ENCODE measurements around the gene SHLD1.

Gene SHLD1

GRCh38 chr20:5899444-5899843, 149.2 kb downstream of the SHLD1 start:
- no peak for DNase-seq
- Histone ChIP-seq H3K27me3 (replicated peaks; ENCODE audit: control insufficient read depth, insufficient read depth, low read length, poor library complexity, severe bottlenecking) (no peaks in the 10 kb centered on the region), H3K4me3 (ENCODE audit: insufficient read depth, low read depth, low read length, poor library complexity, severe bottlenecking) (no peak overlapping the region), H3K27ac (ENCODE audit: insufficient read depth, low read length, poor library complexity, severe bottlenecking) (no peak overlapping the region), H3K9me3 (ENCODE audit: control insufficient read depth, low read length) (no peaks in the 10 kb centered on the region), H3K36me3 (ENCODE audit: control insufficient read depth, insufficient read depth, low read length) (no peaks in the 10 kb centered on the region), H3K4me1 (ENCODE audit: control insufficient read depth, insufficient read depth, low read length, poor library complexity, severe bottlenecking) (no peaks in the 10 kb centered on the region)

DNA sequence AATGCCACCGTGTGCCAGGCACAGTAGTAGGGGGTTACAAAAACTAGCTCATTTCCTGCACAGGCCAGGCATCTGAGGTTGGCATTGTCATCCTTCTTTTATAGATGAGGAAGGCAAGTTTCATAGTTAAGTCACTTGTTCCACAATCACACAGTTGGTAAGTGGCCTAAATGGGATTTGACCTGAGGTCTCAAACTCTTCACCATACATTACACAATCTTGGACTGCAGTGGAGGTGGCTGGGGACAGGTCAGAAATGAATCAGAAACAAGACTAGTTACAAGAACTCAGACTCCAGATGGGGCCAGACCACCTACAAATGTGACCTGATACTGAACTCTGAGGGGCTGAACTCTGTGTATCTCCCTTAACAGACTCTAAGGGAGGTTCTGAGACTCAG, 150.7 kb downstream of the SHLD1 start:
- H3K36me3 ChIP-seq (ENCODE audit: control insufficient read depth, insufficient read depth, low read length) = no peaks in the 10 kb centered on the region
- H3K4me3 ChIP-seq (ENCODE audit: insufficient read depth, low read depth, low read length, poor library complexity, severe bottlenecking) = no peak overlapping the region
- no peaks in the 10 kb centered on the region for H3K27me3 ChIP-seq (replicated peaks; ENCODE audit: control insufficient read depth, insufficient read depth, low read length, poor library complexity, severe bottlenecking)
- no peaks in the 10 kb centered on the region for H3K9me3 ChIP-seq (ENCODE audit: control insufficient read depth, low read length)
- DNase-seq = no peak
- H3K4me1 ChIP-seq (ENCODE audit: control insufficient read depth, insufficient read depth, low read length, poor library complexity, severe bottlenecking) = no peaks in the 10 kb centered on the region
- no peak overlapping the region for H3K27ac ChIP-seq (ENCODE audit: insufficient read depth, low read length, poor library complexity, severe bottlenecking)

GRCh38 chr20:5908981-5909380, 158.8 kb downstream of the SHLD1 start:
- no peaks in the 10 kb centered on the region for H3K9me3 ChIP-seq (ENCODE audit: control insufficient read depth, low read length)
- H3K27ac ChIP-seq (ENCODE audit: insufficient read depth, low read length, poor library complexity, severe bottlenecking) = no peak overlapping the region
- no peak for DNase-seq
- H3K27me3 ChIP-seq (replicated peaks; ENCODE audit: control insufficient read depth, insufficient read depth, low read length, poor library complexity, severe bottlenecking) = no peaks in the 10 kb centered on the region
- no peak overlapping the region for H3K4me3 ChIP-seq (ENCODE audit: insufficient read depth, low read depth, low read length, poor library complexity, severe bottlenecking)
- H3K36me3 ChIP-seq (ENCODE audit: control insufficient read depth, insufficient read depth, low read length) = no peaks in the 10 kb centered on the region
- H3K4me1 ChIP-seq (ENCODE audit: control insufficient read depth, insufficient read depth, low read length, poor library complexity, severe bottlenecking) = peaks cover 6% of the 10 kb centered on the region

GRCh38 chr20:5910186-5910585, 160.0 kb downstream of the SHLD1 start:
- no peaks in the 10 kb centered on the region for H3K9me3 ChIP-seq (ENCODE audit: control insufficient read depth, low read length)
- no peaks in the 10 kb centered on the region for H3K36me3 ChIP-seq (ENCODE audit: control insufficient read depth, insufficient read depth, low read length)
- no peak for DNase-seq
- no peak overlapping the region for H3K27ac ChIP-seq (ENCODE audit: insufficient read depth, low read length, poor library complexity, severe bottlenecking)
- H3K4me3 ChIP-seq (ENCODE audit: insufficient read depth, low read depth, low read length, poor library complexity, severe bottlenecking) = no peak overlapping the region
- H3K4me1 ChIP-seq (ENCODE audit: control insufficient read depth, insufficient read depth, low read length, poor library complexity, severe bottlenecking) = peaks cover 6% of the 10 kb centered on the region
- no peaks in the 10 kb centered on the region for H3K27me3 ChIP-seq (replicated peaks; ENCODE audit: control insufficient read depth, insufficient read depth, low read length, poor library complexity, severe bottlenecking)

DNA sequence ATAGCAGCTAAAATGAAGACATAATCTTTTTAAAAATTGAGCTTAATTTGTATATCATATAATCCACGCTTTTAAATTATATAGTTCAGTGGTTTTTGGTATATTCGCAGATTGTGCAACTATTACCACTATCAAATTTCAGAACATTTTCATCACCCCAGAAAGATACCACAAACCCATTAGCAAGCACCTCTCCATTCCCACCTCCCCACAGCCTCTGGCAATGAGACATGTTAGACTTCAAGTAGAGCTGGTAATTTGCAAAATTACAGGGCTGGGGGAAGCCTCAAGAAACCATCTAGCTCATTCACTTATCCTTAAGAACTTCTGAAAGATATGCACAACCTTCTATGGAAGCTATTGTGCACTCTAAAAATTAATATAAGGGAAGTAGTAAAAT, 163.0 kb downstream of the SHLD1 start:
- Histone ChIP-seq H3K36me3 (ENCODE audit: control insufficient read depth, insufficient read depth, low read length) (no peaks in the 10 kb centered on the region), H3K9me3 (ENCODE audit: control insufficient read depth, low read length) (no peaks in the 10 kb centered on the region), H3K27ac (ENCODE audit: insufficient read depth, low read length, poor library complexity, severe bottlenecking) (no peak overlapping the region), H3K4me3 (ENCODE audit: insufficient read depth, low read depth, low read length, poor library complexity, severe bottlenecking) (no peak overlapping the region), H3K4me1 (ENCODE audit: control insufficient read depth, insufficient read depth, low read length, poor library complexity, severe bottlenecking) (peaks cover 6% of the 10 kb centered on the region), H3K27me3 (replicated peaks; ENCODE audit: control insufficient read depth, insufficient read depth, low read length, poor library complexity, severe bottlenecking) (no peaks in the 10 kb centered on the region)
- DNase-seq = no peak
